ENCODE data around the gene INPP1.
"Not testable (repeated sequence)": the region's sequence is repeated elsewhere in the genome, so short reads cannot be mapped to it uniquely, and the experiment has no call there.

Gene INPP1

DNA sequence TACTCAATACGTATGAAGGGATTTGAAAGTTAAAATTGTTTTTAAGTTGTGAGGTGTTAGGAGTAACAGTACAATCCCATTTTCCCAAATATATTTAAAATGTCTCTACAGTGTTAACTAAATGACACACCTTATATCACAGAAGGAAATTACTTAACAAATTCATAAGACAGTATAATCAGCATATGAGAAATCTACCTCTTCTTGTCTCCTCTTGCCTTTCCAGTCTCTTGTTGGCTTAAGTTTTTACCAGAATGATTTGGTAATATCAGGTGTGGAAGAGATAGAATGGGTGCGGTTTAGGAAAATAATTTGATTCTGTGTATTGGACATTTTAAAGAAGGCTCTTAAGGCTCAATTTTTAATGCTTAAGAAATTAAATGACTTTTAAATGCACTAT, 9.5 kb upstream of the INPP1 start:
- no peak for DNase-seq (ENCODE audit: low read depth)

GRCh38 chr2:190334479-190335224, 8.7 kb upstream of the INPP1 start:
- DNase-seq (ENCODE audit: low read depth), result no peak

DNA sequence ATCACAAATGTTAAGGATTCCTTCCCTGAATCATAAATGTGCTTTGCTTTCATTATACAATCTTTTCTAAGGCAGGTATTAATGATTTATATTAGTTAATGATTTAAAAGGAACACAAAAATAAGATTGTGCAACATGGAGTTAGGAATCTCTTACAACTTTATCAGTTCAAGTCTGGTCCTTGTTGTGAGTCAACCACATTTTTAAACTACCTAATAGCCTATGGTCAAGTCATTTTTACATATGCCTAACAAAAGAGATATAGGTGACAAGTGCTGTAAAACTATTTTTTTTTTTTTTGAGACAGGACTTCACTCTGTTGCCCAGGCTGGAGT, 8.2 kb upstream of the INPP1 start:
- no peak for DNase-seq (ENCODE audit: low read depth)

- not testable (repeated sequence) for DNase-seq (ENCODE audit: low read depth)
Observed at GRCh38 chr2:190335584-190335983, 7.8 kb upstream of the INPP1 start.

DNA sequence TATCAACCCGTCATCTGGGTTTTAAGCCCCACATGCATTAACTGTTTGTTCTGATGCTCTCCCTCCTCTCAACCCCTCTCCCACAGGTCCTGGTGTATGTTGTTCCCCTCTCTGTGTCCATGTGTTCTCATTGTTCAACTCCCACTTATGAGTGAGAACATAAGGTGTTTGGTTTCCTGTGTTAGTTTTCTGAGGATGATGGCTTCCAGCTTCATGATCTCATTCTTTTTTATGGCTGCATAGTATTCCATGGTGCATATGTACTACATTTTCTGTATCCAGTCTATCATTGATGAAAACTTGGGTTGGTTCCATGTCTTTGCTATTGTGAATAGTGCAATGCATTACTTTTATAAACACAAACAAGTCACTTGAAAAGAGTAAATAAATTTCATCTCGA, 7.0 kb upstream of the INPP1 start:
- no peak for DNase-seq (ENCODE audit: low read depth)

GRCh38 chr2:190338453-190338852, 4.9 kb upstream of the INPP1 start:
- DNase-seq (ENCODE audit: low read depth), result no peak

DNA sequence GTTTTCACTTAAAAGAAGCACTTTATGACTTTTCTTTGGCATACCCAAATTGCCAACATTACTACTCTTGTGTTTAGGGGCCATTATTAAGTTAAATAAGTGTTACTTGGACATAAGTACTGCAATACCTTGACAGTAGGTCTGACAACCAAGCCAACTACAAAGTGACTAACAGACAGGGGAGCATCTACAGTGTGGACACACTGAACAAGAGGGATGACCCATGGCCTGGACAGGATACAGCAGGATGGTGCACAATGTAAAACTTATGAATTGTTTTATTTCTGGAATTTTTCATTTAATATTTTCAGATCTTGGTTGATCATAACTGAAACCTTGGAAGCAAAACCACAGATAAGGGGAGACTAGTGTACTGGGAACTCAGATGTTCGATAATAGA, 4.0 kb upstream of the INPP1 start:
- no peak for DNase-seq (ENCODE audit: low read depth)

DNA sequence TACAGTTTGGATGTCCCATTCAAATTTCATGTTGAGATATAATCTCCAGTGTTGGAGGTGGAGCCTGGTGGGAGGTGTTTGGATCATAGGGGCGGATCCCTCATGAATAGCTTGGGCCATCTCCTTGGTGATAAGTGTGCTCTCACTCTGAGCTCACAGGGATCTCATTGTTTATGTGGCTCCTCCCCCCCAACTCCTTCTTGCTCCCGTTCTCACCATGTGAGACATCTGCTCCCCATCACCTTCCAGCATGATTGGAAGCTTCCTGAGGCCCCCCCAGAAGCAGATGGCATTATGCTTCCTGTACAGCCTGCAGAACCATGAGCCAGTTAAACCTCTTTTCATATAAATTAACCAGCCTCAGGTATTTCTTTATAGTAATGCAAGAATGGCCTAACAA, 3.0 kb upstream of the INPP1 start:
- DNase-seq (ENCODE audit: low read depth), result no peak

- no peak for DNase-seq (ENCODE audit: low read depth)
Observed at GRCh38 chr2:190342611-190343010, 778 bp upstream of the INPP1 start.

- DNase-seq (ENCODE audit: low read depth), result no peak
Observed at GRCh38 chr2:190343089-190343535, 277 bp upstream of the INPP1 start.

- DNase-seq (ENCODE audit: low read depth), result no peak
Observed at GRCh38 chr2:190344276-190344827, 963 bp downstream of the INPP1 start.

DNA sequence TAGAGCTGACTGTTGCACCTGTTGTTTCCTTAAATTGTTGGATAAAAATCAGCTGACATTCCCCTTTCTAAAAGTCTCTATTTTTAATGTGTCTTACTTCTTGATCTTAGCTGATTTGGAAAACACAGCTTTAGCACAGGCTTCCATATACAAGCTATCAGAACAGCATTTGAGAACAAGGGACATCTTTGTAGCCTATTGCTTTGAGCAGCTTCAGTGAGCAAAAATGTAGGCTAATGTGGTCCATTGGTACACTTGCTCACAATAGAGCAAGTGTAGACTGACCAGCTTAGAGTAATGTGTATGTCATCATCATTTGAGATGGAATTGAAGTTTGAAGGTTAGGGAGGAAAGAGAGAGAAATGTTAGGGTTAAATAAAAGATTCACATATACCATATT, 7.0 kb downstream of the INPP1 start:
- DNase-seq (ENCODE audit: low read depth), result no peak

- DNase-seq (ENCODE audit: low read depth), result no peak
Observed at GRCh38 chr2:190351955-190352354, 8.6 kb downstream of the INPP1 start.

GRCh38 chr2:190352668-190353536, 9.5 kb downstream of the INPP1 start:
- DNase-seq (ENCODE audit: low read depth), result no peak

GRCh38 chr2:190353537-190353899, 10.1 kb downstream of the INPP1 start:
- no peak for DNase-seq (ENCODE audit: low read depth)

- DNase-seq (ENCODE audit: low read depth), result no peak
Observed at GRCh38 chr2:190354003-190354690, 10.8 kb downstream of the INPP1 start.

DNA sequence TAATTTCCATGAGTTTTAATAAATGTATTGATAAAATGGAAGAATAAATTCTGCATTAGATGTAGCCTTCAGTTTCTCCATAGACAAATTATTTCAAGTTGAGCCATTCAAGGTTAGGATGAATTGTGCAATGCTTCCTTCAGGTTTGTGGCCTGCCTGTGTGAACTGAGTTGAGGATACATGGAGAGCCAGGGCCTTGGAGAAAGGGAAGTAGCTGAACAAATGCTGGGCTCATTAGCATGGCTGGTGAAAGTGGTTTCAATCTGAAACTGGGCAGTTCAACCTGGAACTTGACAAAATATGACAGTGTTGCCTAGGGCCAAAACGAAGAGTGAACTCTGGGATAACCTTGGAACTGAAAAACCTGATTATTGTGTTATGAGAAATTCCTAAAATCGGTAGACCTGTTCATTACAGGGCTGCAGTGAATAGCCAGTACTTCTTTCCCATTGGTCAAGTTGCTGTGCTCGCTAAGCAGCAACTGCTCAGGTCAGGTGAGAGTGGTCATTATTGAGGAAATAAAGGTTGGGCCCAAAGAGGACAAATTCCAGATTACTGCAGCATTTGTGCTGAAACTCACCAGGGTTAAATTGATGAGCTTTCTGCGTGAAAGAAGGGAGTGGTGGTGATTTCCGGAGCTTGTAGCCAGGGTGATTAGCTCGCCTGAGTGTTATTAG, 12.7 kb downstream of the INPP1 start:
- DNase-seq (ENCODE audit: low read depth), result no peak

DNA sequence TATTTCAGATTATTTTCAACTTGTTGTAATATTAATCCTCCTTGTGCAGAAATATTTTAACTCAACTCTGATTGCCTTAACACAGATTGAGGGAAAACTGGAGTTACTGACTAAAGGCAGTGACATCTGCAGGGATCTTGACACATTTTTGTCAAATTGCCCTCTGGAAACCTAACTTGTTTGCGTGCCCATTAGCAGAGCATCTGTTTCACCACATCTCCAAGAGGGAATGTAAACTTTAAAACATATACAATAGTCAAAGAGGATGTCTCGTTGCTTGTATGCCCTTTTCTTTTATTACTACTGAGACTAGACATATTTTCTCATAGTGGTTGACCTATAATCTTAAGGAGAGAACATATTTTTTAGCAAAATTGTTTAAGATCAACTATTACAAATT, 14.2 kb downstream of the INPP1 start:
- DNase-seq (ENCODE audit: low read depth), result no peak

DNA sequence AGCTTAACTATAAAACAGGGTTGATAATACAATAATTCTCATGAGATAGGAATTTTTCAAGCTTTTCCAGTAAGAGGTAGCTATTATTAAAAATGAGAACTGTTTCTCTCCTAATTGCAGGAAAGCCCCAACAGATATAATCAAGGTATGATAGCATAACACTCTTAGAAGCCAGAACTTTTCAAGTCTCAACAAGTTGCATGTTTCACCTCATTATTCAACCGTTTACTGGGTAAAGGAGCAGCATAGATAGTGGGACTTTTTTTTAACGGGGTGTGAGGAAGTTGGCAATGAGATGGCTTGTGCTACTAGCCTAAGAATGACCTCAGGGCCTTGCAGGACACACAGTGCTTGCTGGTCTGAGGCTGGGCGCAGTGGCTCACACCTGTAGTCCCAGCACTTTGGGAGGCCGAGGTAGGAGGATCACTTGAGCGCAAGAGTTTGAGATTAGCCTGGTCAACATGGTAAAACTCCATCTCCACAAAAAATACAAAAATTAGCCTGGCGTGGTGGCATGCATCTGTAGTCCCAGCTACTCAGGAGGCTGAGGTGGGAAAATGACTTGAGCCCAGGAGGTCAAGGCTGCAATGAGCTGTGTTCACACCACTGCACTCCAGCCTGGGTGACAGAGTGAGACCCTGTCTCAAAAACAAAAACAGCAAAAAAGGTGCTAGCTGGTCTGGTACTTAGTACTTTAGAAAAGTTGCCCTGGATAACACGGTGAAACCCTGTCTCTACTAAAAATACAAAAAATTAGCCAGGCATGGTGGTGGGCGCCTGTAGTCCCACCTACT, 15.5 kb downstream of the INPP1 start:
- not testable (repeated sequence) for DNase-seq (ENCODE audit: low read depth)

DNA sequence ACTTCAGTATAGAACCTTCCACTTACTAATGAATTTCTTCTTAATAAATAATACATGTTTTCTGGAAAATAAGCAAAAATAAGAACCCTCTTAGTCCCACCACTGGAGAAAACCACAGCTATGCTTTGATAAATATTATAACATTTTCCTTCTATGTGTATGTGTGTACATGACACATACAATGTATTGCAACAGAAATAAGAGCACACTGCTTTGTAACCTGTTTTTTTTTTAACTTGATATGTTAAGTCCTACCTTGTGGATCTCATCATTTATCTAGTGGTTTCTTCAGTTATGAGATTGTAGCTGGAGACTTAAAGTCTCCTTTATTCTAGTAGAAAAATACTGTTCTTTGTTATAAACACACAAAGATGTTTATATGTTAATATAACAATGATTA, 17.2 kb downstream of the INPP1 start:
- no peak for DNase-seq (ENCODE audit: low read depth)

GRCh38 chr2:190360965-190361364, 17.6 kb downstream of the INPP1 start:
- DNase-seq (ENCODE audit: low read depth), result no peak

Measured in T-helper 22 cell (primary cell).